ENCODE results near the gene FBRSL1.

DNA sequence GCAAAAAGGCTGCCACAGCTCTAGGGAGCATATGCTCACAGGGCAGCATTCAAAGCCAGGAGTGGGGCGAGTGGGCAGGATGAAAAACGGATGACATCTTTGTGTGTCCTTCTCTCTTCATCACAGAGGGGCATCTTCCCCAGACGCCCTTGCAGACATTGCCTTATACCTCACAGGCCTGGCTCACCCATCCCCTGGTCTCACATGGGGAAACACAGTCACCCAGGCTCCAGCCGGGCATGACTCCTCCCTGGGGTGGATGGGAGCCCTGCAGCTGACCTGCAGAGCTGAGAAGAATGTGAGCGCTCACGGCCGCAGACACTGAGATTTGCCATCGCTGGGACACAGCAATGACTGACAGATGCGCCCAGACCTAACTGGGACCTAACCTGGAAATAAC is 7.2 kb upstream of the FBRSL1 start:
- TF ChIP-seq, protein P1, sequence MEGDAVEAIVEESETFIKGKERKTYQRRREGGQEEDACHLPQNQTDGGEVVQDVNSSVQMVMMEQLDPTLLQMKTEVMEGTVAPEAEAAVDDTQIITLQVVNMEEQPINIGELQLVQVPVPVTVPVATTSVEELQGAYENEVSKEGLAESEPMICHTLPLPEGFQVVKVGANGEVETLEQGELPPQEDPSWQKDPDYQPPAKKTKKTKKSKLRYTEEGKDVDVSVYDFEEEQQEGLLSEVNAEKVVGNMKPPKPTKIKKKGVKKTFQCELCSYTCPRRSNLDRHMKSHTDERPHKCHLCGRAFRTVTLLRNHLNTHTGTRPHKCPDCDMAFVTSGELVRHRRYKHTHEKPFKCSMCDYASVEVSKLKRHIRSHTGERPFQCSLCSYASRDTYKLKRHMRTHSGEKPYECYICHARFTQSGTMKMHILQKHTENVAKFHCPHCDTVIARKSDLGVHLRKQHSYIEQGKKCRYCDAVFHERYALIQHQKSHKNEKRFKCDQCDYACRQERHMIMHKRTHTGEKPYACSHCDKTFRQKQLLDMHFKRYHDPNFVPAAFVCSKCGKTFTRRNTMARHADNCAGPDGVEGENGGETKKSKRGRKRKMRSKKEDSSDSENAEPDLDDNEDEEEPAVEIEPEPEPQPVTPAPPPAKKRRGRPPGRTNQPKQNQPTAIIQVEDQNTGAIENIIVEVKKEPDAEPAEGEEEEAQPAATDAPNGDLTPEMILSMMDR (IDR thresholded peaks at IDR 0.05): no peak
- no peak for TF ChIP-seq POLR2A (IDR thresholded peaks at IDR 0.05)
